ENCODE data around the gene MRPL41. TPM values are rescaled to one million over a fixed set of nuclear protein-coding genes. Genes with fewer than 3 reads are reported as not detected.
A peak's percentile ranks its signal among the peaks of the same experiment; 100 is the strongest.
"Not testable (repeated sequence)": the region's sequence is repeated elsewhere in the genome, so short reads cannot be mapped to it uniquely, and the experiment has no call there.

MRPL41 gene
- total RNA-seq, 1 donor from 2014 or later, result 41.4 TPM

- TF ChIP-seq, protein P1, sequence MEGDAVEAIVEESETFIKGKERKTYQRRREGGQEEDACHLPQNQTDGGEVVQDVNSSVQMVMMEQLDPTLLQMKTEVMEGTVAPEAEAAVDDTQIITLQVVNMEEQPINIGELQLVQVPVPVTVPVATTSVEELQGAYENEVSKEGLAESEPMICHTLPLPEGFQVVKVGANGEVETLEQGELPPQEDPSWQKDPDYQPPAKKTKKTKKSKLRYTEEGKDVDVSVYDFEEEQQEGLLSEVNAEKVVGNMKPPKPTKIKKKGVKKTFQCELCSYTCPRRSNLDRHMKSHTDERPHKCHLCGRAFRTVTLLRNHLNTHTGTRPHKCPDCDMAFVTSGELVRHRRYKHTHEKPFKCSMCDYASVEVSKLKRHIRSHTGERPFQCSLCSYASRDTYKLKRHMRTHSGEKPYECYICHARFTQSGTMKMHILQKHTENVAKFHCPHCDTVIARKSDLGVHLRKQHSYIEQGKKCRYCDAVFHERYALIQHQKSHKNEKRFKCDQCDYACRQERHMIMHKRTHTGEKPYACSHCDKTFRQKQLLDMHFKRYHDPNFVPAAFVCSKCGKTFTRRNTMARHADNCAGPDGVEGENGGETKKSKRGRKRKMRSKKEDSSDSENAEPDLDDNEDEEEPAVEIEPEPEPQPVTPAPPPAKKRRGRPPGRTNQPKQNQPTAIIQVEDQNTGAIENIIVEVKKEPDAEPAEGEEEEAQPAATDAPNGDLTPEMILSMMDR (IDR thresholded peaks at IDR 0.05; ENCODE audit: unreplicated experiment), result no peak
- H3K9me3 Mint-ChIP-seq (ENCODE audit: unreplicated experiment), result no peaks in the 10 kb centered on the region
- no peak overlapping the region for H3K4me3 Mint-ChIP-seq (ENCODE audit: unreplicated experiment)
- peaks cover 14% of the 10 kb centered on the region for H3K4me1 Mint-ChIP-seq (ENCODE audit: unreplicated experiment)
- H3K27ac Mint-ChIP-seq (ENCODE audit: unreplicated experiment), result no peak overlapping the region
- DNase-seq (ENCODE audit: low spot score), result no peak
- peaks cover 5% of the 10 kb centered on the region for H3K27me3 Mint-ChIP-seq (ENCODE audit: unreplicated experiment)
- H3K36me3 Mint-ChIP-seq (ENCODE audit: low read depth, unreplicated experiment), result peaks cover 12% of the 10 kb centered on the region
Observed at GRCh38 chr9:137535120-137535428, 16.6 kb upstream of the MRPL41 start.

- not testable (repeated sequence) for H3K27me3 Mint-ChIP-seq (ENCODE audit: unreplicated experiment); H3K27ac Mint-ChIP-seq (ENCODE audit: unreplicated experiment); H3K9me3 Mint-ChIP-seq (ENCODE audit: unreplicated experiment); DNase-seq (ENCODE audit: low spot score)
- Mint-ChIP-seq H3K4me1 (ENCODE audit: unreplicated experiment) (peaks cover 14% of the 10 kb centered on the region), H3K4me3 (ENCODE audit: unreplicated experiment) (peak overlapping the region; percentile 7), H3K36me3 (ENCODE audit: low read depth, unreplicated experiment) (peaks cover 12% of the 10 kb centered on the region)
Observed at GRCh38 chr9:137536594-137537131, 15.0 kb upstream of the MRPL41 start.

- Mint-ChIP-seq H3K36me3 (ENCODE audit: low read depth, unreplicated experiment) (peaks cover 12% of the 10 kb centered on the region), H3K4me1 (ENCODE audit: unreplicated experiment) (peaks cover 14% of the 10 kb centered on the region), H3K27ac (ENCODE audit: unreplicated experiment) (no peak overlapping the region), H3K4me3 (ENCODE audit: unreplicated experiment) (no peak overlapping the region), H3K9me3 (ENCODE audit: unreplicated experiment) (no peaks in the 10 kb centered on the region), H3K27me3 (ENCODE audit: unreplicated experiment) (peaks cover 3% of the 10 kb centered on the region)
- no peak for DNase-seq (ENCODE audit: low spot score)
- TF ChIP-seq, protein P1 (IDR thresholded peaks at IDR 0.05; ENCODE audit: unreplicated experiment), result no peak
Observed at GRCh38 chr9:137538058-137538457, 13.6 kb upstream of the MRPL41 start.

- peaks cover 8% of the 10 kb centered on the region for H3K36me3 Mint-ChIP-seq (ENCODE audit: low read depth, unreplicated experiment)
- no peak overlapping the region for H3K4me3 Mint-ChIP-seq (ENCODE audit: unreplicated experiment)
- H3K4me1 Mint-ChIP-seq (ENCODE audit: unreplicated experiment), result peaks cover 9% of the 10 kb centered on the region
- TF ChIP-seq, protein P1 (IDR thresholded peaks at IDR 0.05; ENCODE audit: unreplicated experiment), result no peak
- H3K27ac Mint-ChIP-seq (ENCODE audit: unreplicated experiment), result no peak overlapping the region
- H3K9me3 Mint-ChIP-seq (ENCODE audit: unreplicated experiment), result no peaks in the 10 kb centered on the region
- DNase-seq (ENCODE audit: low spot score), result no peak
- peaks cover 8% of the 10 kb centered on the region for H3K27me3 Mint-ChIP-seq (ENCODE audit: unreplicated experiment)
Observed at GRCh38 chr9:137540536-137540935, 11.1 kb upstream of the MRPL41 start.

- H3K4me3 Mint-ChIP-seq (ENCODE audit: unreplicated experiment), result no peak overlapping the region
- no peak for DNase-seq (ENCODE audit: low spot score)
- TF ChIP-seq, protein P1 (IDR thresholded peaks at IDR 0.05; ENCODE audit: unreplicated experiment), result no peak
- H3K27ac Mint-ChIP-seq (ENCODE audit: unreplicated experiment), result no peak overlapping the region
- peaks cover 6% of the 10 kb centered on the region for H3K36me3 Mint-ChIP-seq (ENCODE audit: low read depth, unreplicated experiment)
- H3K27me3 Mint-ChIP-seq (ENCODE audit: unreplicated experiment), result peaks cover 11% of the 10 kb centered on the region
- no peaks in the 10 kb centered on the region for H3K4me1 Mint-ChIP-seq (ENCODE audit: unreplicated experiment)
- H3K9me3 Mint-ChIP-seq (ENCODE audit: unreplicated experiment), result no peaks in the 10 kb centered on the region
Observed at GRCh38 chr9:137542486-137542885, 9.2 kb upstream of the MRPL41 start.

All from endothelial cell (in vitro differentiated cells).